GM19455 (cell line): ENCODE results near the gene CELA1.
"Not testable (repeated sequence)": the region's sequence is repeated elsewhere in the genome, so short reads cannot be mapped to it uniquely, and the experiment has no call there.

Source experiments
- ATAC-seq: cut with Tn5 transposase; IDR thresholded peaks from one replicate; pipeline ENCODE4 v1.9.1; 2021; ENCODE audit not compliant: unreplicated experiment

The CELA1 gene

DNA sequence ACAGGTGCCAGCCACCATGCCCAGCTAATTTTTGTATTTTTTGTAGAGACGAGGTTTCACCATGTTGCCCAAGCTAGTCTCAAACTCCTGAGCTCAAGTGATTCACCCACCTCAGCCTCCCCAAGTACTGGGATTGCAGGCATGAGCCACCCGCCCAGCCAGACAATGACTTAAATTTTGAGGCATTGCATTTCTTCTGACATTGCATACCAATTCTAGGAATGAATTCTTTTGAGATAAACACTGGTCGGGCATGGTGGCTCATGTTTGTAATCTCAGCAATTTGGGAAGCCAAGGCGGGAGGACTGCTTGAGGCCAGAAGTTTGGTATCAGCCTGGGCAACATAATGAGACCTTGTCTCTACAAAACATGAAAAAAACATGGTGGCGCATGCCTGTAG lies 2.5 kb upstream of the CELA1 start:
- no peak for ATAC-seq

DNA sequence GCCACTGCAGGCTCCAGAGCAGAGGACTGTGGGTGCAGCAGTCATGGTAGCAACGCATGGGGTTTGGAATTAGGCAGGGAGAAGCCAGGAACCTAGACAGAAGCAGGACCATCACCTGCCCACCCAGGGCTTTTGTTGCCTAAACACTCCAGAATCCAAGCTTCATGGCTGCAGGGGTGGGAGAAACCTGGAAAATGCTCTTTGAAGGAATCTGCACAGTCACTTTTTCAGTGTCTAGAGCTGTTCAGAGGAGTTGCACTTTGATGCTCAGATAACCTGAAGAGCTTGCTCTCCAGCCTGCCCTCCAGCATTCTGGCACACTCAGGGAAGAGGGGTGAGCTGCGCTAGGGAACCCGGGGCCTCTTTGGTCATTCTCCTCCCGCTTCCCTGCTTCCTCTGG lies 1.6 kb upstream of the CELA1 start:
- no peak for ATAC-seq

DNA sequence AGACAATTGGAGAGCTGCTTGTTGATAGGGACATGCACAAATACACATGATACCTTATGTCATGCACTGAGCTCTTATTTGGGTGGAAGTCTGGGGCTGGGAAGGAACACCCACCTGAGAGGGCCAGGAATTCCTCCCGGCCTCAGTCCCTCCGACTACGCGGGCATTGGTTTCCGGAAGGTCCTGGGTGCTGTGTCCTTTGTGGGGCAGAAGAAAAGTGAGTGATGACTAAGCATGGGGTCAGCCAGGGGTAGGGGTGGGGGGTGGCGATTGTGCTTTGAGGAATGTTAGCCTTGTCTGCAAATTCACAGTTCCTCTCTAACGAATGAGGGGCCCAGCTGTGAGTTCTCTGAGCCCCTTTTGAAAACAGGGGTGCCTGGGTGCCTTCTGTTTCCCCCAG lies 798 bp downstream of the CELA1 start:
- no peak for ATAC-seq

GRCh38 chr12:51343201-51343600 lies 3.3 kb downstream of the CELA1 start:
- no peak for ATAC-seq

DNA sequence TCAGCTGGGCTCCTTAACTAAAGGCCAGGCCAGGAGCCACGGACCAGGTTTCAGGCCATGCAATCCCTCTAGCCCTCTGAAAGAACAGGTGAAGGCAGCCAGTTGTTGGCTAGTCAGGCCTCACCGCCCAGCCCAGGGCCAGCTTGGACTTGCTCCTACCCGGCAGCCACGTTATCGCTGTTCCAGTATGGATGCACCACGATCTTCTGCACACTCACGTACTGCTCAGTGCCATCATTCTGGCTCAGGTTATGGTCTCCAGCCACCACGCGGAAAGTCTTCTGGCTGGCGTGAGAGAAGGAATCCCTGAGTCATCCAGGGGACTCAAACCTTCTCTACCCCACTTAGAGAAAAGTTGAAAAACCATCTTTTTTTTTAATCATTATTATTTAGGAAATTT lies 4.1 kb downstream of the CELA1 start:
- no peak for ATAC-seq

GRCh38 chr12:51341251-51342007 lies 5.0 kb downstream of the CELA1 start:
- no peak for ATAC-seq

DNA sequence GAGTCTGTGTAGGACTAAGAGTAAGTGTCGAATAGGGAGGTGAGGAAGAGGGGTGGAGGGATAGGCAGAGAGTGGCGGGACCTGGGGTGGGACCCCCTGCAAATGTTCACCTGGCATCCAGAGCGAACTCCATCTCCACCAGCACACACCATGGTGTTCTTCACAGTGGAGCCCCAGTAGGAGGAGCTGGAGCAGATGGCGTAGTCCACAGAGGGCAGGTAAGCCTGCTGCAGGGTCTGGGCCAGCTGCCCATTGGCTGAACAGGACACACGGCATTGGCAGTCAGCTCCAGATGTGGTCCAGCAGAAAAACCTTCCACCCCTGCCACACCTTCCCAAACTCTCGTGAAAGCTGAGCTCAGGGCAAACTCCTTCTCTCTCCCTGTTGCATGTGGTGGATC lies 6.7 kb downstream of the CELA1 start:
- no peak for ATAC-seq

DNA sequence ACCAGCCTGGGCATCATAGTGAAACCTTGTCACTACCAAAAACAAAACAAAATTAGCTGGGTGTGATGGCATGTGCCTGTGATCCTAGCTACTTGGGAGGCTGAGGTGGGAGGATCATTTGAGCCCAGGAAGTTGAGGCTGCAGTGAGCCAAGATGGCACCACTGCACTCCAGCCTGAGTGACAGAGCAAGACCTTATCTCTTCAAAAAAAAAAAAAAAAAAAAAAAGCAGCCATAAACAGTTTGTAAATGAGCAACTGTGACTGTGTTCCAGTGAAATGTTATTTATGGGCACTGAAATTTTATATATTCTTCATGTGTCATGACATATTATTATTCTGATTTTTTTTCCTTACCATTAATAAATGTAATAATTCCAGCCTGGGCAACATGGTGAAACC lies 9.1 kb downstream of the CELA1 start:
- ATAC-seq = not testable (repeated sequence)

DNA sequence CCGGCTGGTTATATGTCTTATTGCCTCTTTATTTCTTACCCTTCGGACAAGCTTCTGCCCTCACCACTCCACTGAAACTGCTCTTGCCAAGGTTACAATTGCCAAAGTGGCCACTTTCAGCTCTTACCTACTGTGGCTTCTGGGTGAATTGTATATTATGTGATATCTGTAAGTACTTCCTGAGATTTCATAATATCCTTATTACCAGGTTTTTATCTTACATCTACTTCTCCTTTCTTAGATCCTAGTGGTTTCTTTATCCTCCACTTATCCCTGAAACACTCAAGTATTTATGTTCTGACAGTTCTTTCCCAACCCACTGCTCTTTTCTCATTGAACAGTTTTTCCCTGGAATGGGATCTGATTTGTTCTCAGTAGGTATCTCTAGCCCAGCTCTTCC lies 10.5 kb downstream of the CELA1 start:
- ATAC-seq = no peak

- ATAC-seq = no peak
Observed at GRCh38 chr12:51334764-51335163, 11.7 kb downstream of the CELA1 start.

DNA sequence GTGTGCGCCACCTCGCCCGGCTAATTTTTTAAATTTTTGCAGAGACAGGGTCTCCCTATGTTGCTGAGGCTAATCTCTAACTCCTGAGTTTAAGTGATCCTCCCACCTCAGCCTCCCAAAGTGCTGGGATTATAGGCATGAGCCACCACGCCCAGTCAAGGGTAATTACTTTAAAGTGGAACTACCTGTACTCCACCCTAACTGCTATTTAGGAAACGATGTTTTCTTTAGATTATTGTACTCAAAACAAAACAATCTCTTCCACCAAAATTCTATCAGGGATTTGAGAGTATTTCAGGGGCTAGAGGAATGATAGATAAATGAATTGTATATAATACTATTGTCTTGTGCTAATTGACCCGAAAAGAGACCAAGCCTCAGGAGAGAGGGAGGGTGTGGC lies 12.9 kb downstream of the CELA1 start:
- no peak for ATAC-seq

DNA sequence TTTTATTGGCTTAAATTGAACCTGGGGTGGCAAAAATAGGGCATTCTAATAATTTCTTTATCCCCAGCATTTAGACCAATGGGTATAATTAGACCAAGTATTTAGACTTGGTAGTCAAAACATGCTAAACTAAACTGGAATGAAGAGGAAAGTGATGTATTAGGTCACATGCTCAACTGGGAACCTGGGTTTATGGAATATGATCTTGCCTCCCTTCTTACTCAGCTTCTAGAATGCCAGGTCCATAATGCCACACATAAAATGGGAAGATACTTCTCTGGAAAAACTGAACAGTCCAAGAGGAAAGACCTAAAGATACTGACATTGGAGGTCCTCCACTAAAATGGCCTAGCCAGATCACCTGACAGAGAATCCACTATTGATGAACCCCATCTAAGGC lies 16.3 kb downstream of the CELA1 start:
- no peak for ATAC-seq

- no peak for ATAC-seq
Observed at GRCh38 chr12:51329742-51330141, 16.7 kb downstream of the CELA1 start.

DNA sequence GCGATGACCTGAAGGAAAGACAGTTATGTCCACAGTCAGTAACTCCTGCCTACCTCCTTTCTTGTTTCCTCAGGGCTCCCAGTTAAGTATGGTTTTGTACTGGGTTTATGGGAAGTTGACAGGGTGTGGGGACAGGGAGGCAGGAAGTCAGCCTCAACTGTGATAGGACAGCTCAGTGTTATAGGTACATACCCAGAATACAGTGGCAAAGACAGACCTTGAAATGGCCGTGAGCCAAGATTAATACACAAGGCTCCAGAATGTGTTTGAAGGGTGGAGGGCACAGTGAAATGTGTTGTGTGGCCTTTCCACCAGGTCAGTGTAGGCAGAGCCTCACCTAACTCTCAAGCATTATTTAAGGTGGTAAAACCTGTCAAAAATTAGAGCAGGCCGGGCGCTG lies 17.9 kb downstream of the CELA1 start:
- ATAC-seq = no peak

GRCh38 chr12:51326698-51327439 lies 19.6 kb downstream of the CELA1 start:
- peak; percentile 33 for ATAC-seq

- no peak for ATAC-seq
Observed at GRCh38 chr12:51324953-51325352, 21.5 kb downstream of the CELA1 start.

DNA sequence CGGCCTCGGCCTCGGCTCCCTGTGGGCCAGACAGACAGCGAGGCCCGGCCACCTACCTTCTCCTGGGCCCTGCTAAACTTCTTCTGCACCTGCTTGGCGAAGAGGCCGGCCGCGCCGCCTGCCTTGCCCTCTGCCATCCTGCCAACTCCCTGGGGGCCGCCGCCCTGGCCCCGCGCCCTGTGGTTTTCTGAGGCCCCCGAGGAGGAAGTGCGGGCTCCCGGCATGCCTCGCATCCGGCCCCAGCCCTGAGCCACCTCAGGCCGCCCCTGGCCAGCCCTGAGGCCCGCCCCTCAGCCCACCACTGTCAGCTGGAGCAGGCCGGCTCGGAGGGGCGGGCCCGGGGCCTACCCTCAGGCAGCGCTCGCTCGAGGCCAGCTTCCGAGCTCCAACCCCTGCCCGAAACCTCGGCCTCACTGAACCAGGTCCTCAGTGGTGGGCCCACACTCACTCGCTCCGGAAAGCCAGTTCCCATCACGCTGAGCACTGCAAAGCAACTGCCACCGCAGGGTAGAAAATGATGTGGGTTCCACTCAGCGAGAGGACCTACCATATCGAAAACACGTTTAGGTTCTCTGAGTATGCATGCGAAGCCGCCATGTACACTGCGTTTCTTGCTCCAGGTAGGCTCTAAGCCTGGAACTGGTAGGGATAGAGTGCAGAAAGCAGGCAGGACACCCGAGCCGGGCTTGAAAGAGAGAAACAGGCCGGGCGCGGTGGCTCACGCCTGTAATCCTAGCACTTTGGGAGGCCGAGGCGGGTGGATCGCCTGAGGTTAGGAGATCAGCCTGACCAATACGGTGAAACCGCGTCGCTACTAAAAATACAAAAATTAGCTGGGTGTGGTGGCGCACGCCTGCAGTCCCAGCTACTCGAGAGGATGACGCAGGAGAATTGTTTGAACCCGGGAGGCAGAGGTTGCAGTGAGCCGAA lies 22.2 kb downstream of the CELA1 start, which contains the start of gene BIN2:
Gene BIN2, minus strand, starts transcription at position 209 of the 930 bp plus-strand sequence. Its CDS starts 72 bp downstream, at position 137.
- ATAC-seq = peak; percentile 58

- peak; percentile 25 for ATAC-seq
Observed at GRCh38 chr12:51323317-51323960, 23.0 kb downstream of the CELA1 start.

DNA sequence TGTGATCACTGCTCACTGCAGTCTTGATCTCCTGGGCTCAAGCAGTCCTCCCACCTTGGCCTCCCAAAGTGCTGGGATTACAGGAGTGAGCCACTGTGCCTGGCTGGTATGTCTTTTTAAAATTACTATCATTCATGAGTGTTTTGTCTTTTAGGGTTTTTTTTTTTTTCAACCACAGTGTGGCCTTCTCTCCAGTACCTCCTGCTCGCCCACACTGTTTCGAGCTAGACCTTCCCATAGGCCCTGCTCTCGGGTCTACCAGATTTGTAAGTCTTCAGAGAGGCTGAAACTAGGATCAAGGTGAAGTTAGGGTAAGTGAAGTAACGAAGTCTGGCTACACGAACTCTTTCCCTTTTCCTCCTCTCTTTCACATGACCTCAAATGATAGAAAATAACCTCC lies 24.0 kb downstream of the CELA1 start:
- no peak for ATAC-seq

DNA sequence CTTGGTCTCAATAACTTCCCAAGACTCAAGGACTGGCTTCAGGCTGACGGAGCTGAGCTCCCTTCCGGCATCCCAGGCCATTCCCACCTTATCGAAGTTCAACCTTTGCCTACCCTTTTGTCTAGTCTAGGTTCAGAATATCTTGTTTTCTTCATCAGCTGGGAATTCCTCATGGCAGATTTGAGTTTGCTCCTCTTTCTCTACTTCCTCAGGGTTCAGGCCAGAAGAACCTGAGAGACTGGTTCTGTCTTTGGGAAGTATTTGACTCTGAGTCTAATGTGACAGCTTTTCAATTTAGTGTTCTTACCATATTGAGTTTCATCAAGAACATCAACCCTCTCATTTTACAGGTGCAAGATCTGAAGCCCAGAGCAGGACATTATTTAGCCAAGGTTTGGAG lies 24.6 kb downstream of the CELA1 start:
- ATAC-seq = no peak
